ENCODE data around the gene EDN2. TPM values are rescaled to one million over a fixed set of nuclear protein-coding genes. Genes with fewer than 3 reads are reported as not detected.

EDN2 gene
- total and polyA plus RNA-seq, 9 donors: 0.18 to 1.8 (median 0.29) TPM; not detected in 4

DNA sequence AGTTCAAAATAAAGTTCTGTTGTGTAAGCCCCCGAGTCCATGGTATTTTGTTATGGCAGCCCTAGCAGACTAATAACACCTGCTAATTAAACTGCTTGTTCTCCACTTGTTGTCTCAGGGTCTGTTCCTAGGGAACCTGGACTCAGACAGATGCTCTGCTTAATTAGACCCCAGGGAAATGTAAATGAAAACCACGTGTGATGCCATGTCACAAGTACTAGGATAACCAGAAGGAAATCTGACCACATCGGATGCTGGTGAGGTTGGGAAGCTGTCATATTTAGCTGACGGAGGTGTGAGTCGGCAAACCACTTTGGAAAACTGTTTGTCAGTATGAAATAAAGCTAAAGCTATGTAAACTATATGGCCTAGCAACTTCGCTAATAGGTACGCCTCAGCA, 19.6 kb downstream of the EDN2 start:
- Histone ChIP-seq H3K36me3 (ENCODE audit: control insufficient read depth, insufficient read depth, low read length) (no peaks in the 10 kb centered on the region), H3K4me3 (ENCODE audit: low read length) (no peak overlapping the region), H3K9me3 (replicated peaks; ENCODE audit: control insufficient read depth, low read depth, low read length) (no peaks in the 10 kb centered on the region), H3K27ac (ENCODE audit: low read length) (no peak overlapping the region), H3K4me1 (ENCODE audit: control insufficient read depth, insufficient read depth, low read length) (peaks cover 12% of the 10 kb centered on the region), H3K27me3 (ENCODE audit: control insufficient read depth, insufficient read depth, low read length) (peaks cover 3% of the 10 kb centered on the region)
- no peak for DNase-seq
- WGBS (ENCODE audit: insufficient coverage): 62% methylated on average over 4 of the region's 7 CpGs

DNA sequence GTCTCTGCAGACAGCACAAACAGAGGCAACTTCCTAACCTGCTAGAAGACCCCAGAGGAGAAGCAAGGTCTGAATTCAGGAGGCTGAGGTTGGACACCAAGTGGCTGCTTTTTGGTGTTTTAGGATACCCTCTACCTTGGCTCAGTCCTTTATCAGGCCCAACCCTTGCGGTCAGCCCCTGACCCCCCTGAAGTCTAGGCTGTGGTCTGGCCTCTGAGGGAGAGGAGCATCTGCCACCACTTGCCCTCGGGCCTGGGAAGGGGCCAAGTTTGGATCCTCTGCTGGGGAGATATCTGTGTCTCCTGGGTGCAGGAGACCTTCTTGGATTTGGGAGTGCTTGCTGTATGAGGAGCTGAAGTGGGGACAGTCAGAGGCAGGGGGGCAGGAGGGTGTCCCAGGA, 21.0 kb downstream of the EDN2 start:
- H3K4me3 ChIP-seq (ENCODE audit: low read length): no peak overlapping the region
- WGBS (ENCODE audit: insufficient coverage): 80% methylated on average over 2 of the region's 2 CpGs
- no peak overlapping the region for H3K27ac ChIP-seq (ENCODE audit: low read length)
- H3K4me1 ChIP-seq (ENCODE audit: control insufficient read depth, insufficient read depth, low read length): peaks cover 12% of the 10 kb centered on the region
- no peaks in the 10 kb centered on the region for H3K36me3 ChIP-seq (ENCODE audit: control insufficient read depth, insufficient read depth, low read length)
- no peak for DNase-seq
- H3K27me3 ChIP-seq (ENCODE audit: control insufficient read depth, insufficient read depth, low read length): peaks cover 6% of the 10 kb centered on the region
- H3K9me3 ChIP-seq (replicated peaks; ENCODE audit: control insufficient read depth, low read depth, low read length): no peaks in the 10 kb centered on the region

DNA sequence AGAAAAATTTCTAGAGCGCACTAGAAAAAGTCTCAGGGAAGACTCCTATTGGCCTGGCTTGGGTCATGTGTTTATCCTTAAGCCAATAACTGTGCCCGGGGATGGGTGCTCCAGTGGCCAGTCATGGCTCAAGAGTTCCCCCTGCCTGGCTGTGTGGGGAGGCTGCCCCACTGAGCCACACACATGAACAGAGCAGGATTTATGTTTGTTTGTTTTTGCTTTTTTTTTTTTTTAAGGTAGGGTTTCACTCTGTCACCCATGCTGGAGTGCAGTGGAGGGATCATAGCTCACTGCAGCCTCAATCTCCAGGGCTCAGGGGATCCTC, 21.8 kb downstream of the EDN2 start:
- Histone ChIP-seq H3K4me3 (ENCODE audit: low read length) (no peak overlapping the region), H3K4me1 (ENCODE audit: control insufficient read depth, insufficient read depth, low read length) (peaks cover 11% of the 10 kb centered on the region), H3K9me3 (replicated peaks; ENCODE audit: control insufficient read depth, low read depth, low read length) (no peaks in the 10 kb centered on the region), H3K27me3 (ENCODE audit: control insufficient read depth, insufficient read depth, low read length) (peaks cover 3% of the 10 kb centered on the region), H3K36me3 (ENCODE audit: control insufficient read depth, insufficient read depth, low read length) (no peaks in the 10 kb centered on the region), H3K27ac (ENCODE audit: low read length) (no peak overlapping the region)
- DNase-seq: no peak
- 83% methylated on average over 2 of the region's 2 CpGs for WGBS (ENCODE audit: insufficient coverage)

DNA sequence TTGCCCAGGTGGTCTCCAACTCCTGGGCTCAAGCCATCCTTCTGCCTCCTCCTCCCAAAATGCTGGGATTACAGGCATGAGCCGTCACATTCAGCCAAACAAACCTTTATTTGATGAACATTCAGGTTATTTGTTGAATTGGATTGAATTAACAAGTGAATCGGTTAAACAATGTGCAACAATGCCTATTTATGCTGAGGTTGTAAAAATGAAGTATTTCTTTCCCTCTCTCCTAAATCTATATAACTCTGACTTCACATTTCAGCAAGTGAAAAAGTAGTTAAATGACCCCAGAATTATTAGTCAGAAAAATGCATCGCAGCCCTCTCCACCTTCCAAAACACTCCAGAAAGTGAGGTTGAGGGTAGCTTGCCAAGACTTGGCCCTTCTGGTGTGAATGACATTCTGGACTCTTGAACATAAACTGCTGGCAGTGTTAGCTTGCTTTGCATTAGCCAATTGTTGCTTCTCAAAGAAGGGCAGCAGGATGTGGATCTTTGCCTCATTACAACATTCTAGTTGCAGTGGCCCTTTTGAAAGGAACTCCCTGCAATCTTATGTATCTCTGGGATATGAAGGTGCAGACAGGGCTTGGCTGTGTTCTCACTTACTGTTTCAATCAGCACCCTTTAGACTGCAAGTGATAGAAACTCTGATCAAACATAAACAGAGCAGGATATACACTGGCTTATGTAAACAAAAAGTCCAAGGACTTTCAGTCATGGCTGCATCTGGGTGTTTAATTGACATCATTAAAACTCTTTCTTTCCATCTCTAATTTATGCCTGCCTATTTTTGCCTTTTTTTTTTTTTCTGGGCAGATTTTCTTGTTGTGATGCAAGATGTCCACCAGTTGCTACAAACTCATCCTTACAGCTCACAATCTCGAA, 22.4 kb downstream of the EDN2 start:
- Histone ChIP-seq H3K9me3 (replicated peaks; ENCODE audit: control insufficient read depth, low read depth, low read length) (no peaks in the 10 kb centered on the region), H3K27ac (ENCODE audit: low read length) (no peak overlapping the region), H3K27me3 (ENCODE audit: control insufficient read depth, insufficient read depth, low read length) (peaks cover 3% of the 10 kb centered on the region), H3K36me3 (ENCODE audit: control insufficient read depth, insufficient read depth, low read length) (no peaks in the 10 kb centered on the region), H3K4me3 (ENCODE audit: low read length) (no peak overlapping the region), H3K4me1 (ENCODE audit: control insufficient read depth, insufficient read depth, low read length) (peaks cover 11% of the 10 kb centered on the region)
- no CpG with 5 or more reads among the region's 4 CpGs for WGBS (ENCODE audit: insufficient coverage)
- DNase-seq: peak; percentile 64

DNA sequence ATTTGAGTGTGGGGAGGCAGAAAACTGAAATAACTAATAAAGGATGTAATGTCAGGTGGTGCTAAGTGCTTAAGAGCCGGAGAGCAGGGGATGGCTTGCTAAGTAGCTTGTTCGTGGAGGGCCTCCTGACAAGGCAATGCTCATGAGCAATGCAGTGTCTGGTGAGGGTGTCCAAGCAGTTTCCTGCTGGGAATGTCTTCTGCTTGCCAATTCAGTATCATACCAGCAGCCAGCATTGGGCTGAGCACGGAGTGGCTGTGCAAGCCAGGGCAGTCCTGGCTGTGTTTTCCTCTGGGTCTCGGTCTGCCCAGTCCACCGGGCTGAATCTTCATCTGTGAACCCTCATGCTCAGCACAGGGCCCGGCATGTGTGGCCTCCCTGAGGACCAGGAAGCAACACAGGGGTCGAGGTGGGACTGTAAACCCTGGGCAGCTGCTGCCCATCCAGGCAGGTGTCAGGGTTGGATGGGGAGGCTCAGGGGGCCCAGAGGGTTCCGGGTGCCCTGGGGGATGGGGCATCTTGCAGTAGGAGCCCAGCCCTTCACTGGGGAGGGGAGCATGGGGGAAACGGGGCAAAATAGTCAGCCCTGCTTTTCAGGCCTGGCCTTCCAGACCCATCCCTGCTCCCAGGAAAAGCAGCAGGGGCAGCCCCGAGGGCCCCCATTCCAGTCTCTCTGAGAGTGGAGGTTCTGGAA, 27.5 kb downstream of the EDN2 start:
- Histone ChIP-seq H3K4me1 (ENCODE audit: control insufficient read depth, insufficient read depth, low read length) (peaks cover 46% of the 10 kb centered on the region), H3K36me3 (ENCODE audit: control insufficient read depth, insufficient read depth, low read length) (no peaks in the 10 kb centered on the region), H3K9me3 (replicated peaks; ENCODE audit: control insufficient read depth, low read depth, low read length) (no peaks in the 10 kb centered on the region), H3K4me3 (ENCODE audit: low read length) (no peak overlapping the region), H3K27me3 (ENCODE audit: control insufficient read depth, insufficient read depth, low read length) (peaks cover 3% of the 10 kb centered on the region), H3K27ac (ENCODE audit: low read length) (no peak overlapping the region)
- DNase-seq: no peak
- 67% methylated on average over 8 of the region's 10 CpGs for WGBS (ENCODE audit: insufficient coverage)

DNA sequence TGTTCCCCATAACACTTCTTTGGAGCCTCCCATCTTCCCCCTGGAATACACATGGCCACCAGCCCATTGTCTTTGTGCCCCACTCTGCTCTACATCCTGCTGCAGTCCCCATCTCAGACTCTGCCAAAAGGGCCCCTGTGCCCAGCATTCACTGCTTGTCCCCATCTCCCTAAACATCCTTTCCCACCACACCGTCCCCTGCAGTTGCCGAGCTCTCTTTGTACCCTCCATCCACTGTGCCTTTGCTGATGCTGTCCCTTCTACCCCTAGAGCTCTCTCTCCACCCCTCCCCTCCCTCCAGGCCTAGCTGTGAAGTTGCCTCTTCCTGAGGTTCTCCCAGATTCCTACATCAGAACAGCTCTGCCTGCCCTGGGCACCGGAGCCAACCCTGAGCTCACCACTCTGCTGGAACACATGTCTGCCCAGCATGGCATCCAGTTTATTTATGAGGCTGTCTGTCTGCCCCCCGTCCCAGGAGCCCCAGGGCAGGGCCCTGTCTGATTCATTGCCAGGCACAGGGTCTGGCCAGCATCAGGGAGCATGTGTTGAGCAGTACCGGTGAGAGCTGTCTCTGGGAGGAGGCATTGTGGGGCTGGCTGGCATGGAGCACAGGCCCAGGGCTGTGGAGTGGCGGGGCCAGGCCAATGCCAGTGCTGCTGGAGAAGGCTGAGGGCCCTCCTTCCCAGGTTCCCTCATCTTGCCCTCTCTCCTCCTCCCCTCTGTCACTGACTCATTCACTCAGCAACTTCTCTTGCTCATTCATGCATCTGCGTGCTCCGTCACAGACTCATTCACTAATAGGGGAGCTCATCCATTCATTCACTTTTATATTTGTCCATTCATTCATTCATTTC, 28.8 kb downstream of the EDN2 start:
- no peaks in the 10 kb centered on the region for H3K36me3 ChIP-seq (ENCODE audit: control insufficient read depth, insufficient read depth, low read length)
- H3K27me3 ChIP-seq (ENCODE audit: control insufficient read depth, insufficient read depth, low read length): peaks cover 3% of the 10 kb centered on the region
- no peaks in the 10 kb centered on the region for H3K9me3 ChIP-seq (replicated peaks; ENCODE audit: control insufficient read depth, low read depth, low read length)
- peaks cover 53% of the 10 kb centered on the region for H3K4me1 ChIP-seq (ENCODE audit: control insufficient read depth, insufficient read depth, low read length)
- DNase-seq: peak; percentile 65
- peak overlapping the region; percentile 7 for H3K27ac ChIP-seq (ENCODE audit: low read length)
- 82% methylated on average over 6 of the region's 8 CpGs for WGBS (ENCODE audit: insufficient coverage)
- no peak overlapping the region for H3K4me3 ChIP-seq (ENCODE audit: low read length)

DNA sequence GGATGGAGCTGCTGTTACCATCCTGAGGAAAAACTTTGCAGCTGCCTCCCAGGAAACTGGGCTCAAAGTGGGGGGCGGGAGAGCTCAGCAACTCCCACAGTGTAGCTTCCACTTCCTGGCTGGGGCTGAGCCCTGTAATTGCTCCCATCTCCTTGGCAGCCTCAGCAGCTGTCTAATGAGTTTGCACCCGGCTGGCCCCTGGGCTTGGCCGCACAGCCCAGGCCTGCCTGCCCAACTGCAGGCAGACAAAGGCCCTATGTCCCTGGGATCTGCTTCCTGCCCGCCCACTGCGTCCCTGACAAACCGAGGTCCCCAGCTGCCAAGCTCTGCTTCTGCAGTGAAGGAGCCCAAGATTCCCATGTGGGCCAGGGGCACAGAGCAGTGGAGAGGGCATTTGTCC, 30.1 kb downstream of the EDN2 start:
- Histone ChIP-seq H3K4me1 (ENCODE audit: control insufficient read depth, insufficient read depth, low read length) (peaks cover 61% of the 10 kb centered on the region), H3K36me3 (ENCODE audit: control insufficient read depth, insufficient read depth, low read length) (no peaks in the 10 kb centered on the region), H3K9me3 (replicated peaks; ENCODE audit: control insufficient read depth, low read depth, low read length) (no peaks in the 10 kb centered on the region), H3K27me3 (ENCODE audit: control insufficient read depth, insufficient read depth, low read length) (no peaks in the 10 kb centered on the region), H3K4me3 (ENCODE audit: low read length) (no peak overlapping the region), H3K27ac (ENCODE audit: low read length) (peak overlapping the region; percentile 37)
- WGBS (ENCODE audit: insufficient coverage): 43% methylated on average over 6 of the region's 6 CpGs
- peak; percentile 88 for DNase-seq

DNA sequence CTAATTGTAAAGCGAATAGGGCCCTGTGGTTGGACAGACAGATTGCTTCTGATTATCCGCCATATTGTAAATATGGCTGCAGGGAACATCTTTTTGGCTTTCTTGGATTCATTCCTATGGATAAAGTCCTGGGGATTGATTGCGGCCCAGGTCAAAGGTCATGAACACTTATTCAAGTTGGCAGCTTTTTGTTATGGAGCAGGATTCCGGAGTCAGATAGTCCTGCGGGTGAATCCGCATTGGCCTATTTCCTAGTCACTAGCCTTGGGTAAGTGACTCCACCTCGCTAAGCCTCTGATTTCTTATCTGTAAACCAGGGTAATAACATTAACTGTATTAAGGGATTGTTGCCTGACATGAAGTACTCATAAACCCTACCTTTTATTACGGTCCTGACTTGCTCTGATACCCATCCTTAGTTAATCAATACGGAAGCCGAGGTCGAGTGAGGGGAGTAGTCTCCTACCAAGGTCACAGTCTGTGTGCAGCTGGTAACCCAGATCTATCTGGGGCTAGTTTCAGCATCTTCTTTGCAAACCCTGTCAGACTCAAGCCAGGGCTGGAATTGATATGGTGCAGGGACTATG, 31.7 kb downstream of the EDN2 start:
- 100% methylated on average over 7 of the region's 11 CpGs for WGBS (ENCODE audit: insufficient coverage)
- Histone ChIP-seq H3K9me3 (replicated peaks; ENCODE audit: control insufficient read depth, low read depth, low read length) (no peaks in the 10 kb centered on the region), H3K27me3 (ENCODE audit: control insufficient read depth, insufficient read depth, low read length) (no peaks in the 10 kb centered on the region), H3K4me3 (ENCODE audit: low read length) (no peak overlapping the region), H3K4me1 (ENCODE audit: control insufficient read depth, insufficient read depth, low read length) (peaks cover 73% of the 10 kb centered on the region), H3K27ac (ENCODE audit: low read length) (no peak overlapping the region), H3K36me3 (ENCODE audit: control insufficient read depth, insufficient read depth, low read length) (no peaks in the 10 kb centered on the region)
- no peak for DNase-seq

DNA sequence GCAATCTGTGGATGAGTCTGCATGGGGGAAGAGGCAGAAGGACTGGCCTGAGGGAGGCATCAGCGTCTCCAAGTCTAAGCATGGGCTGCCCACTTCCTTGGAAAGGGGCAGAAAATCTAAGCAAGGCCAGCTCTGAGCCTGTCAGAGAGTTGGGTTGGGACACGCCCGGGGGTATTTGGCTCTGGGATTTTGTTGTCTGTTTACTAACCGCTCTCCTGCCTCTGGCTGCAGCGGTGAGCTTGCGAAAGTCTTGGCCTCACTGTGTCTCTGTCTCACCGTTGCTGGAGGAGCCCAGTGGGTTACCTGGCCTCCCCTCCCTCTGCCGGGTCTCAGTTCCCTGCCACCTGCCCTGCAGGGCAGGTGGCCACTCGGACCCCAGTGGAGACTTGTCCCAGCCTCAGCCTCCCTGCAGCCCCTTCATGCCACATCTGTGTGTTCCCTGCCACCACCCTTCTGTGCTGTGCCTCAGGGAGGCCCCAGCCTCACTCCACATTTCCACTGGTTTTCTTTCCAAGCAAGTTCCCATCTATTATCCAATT, 33.7 kb downstream of the EDN2 start:
- H3K27me3 ChIP-seq (ENCODE audit: control insufficient read depth, insufficient read depth, low read length): no peaks in the 10 kb centered on the region
- H3K27ac ChIP-seq (ENCODE audit: low read length): no peak overlapping the region
- no peaks in the 10 kb centered on the region for H3K36me3 ChIP-seq (ENCODE audit: control insufficient read depth, insufficient read depth, low read length)
- 75% methylated on average over 9 of the region's 9 CpGs for whole genome bisulfite sequencing (ENCODE audit: insufficient coverage)
- H3K9me3 ChIP-seq (replicated peaks; ENCODE audit: control insufficient read depth, low read depth, low read length): no peaks in the 10 kb centered on the region
- peaks cover 64% of the 10 kb centered on the region for H3K4me1 ChIP-seq (ENCODE audit: control insufficient read depth, insufficient read depth, low read length)
- H3K4me3 ChIP-seq (ENCODE audit: low read length): no peak overlapping the region
- DNase-seq: no peak
